ENCODE results near the gene IMPDH1. TPM values are rescaled to one million over a fixed set of nuclear protein-coding genes. Genes with fewer than 3 reads are reported as not detected.

The IMPDH1 gene
- total RNA-seq, 2 experiments from 2014 or later, result 26.5 to 27.0 TPM

DNA sequence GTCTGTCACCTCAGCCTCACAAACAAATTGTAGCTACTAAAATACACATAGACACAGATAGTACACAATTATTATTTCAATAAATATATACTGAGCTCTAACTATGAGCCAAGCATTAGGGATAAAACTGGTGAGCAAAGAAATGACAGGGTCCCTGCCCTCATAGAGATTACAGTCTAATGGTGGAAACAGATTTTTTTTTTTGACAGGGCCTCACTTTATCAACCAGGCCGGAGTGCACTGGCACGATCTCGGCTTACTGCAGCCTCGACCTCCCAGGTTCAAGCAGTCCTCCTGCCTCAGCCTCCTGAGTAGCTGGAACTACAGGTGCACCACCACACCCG, 65.4 kb downstream of the IMPDH1 start:
- Histone ChIP-seq H3K36me3 (ENCODE audit: insufficient read depth, low read length) (peaks cover 1% of the 10 kb centered on the region), H3K27ac (ENCODE audit: low read depth in 1 of 2, low read length in 2 of 2) (no peak overlapping the region), H3K9me3 (ENCODE audit: control insufficient read depth in 1 of 2, insufficient read depth in 1 of 2, low read length in 2 of 2) (no peaks in the 10 kb centered on the region), H3K27me3 (ENCODE audit: control insufficient read depth in 1 of 2, insufficient read depth in 2 of 2, low read length in 2 of 2) (no peaks in the 10 kb centered on the region), H3K4me1 (ENCODE audit: insufficient read depth, low read length) (peaks cover 20% of the 10 kb centered on the region), H3K4me3 (ENCODE audit: low read length) (no peak overlapping the region)
- no peak for TF ChIP-seq CTCF (IDR thresholded peaks at IDR 0.05)
- CTCF ChIA-PET, result interaction anchor here (0.7 to 2.0 kb wide), 6 partner anchors 37 to 711 kb away, joined by 3 to 6 read pairs (median 3); partner anchors contain the start of gene TNPO3
- Mint-ChIP-seq H3K4me3 (peak overlapping the region; percentile 79), H3K27ac (peak overlapping the region; percentile 91), H3K9me3 (no peaks in the 10 kb centered on the region), H3K4me1 (ENCODE audit: low read depth) (peaks cover 47% of the 10 kb centered on the region), H3K27me3 (peaks cover 16% of the 10 kb centered on the region), H3K36me3 (ENCODE audit: low read depth) (peaks cover 30% of the 10 kb centered on the region)
- intact Hi-C loops (cut with DNase I, micrococcal nuclease), result loop anchor here (5.0 to 10.0 kb wide), 9 partner anchors 63 to 1708 kb away; partner anchors contain the start of genes ZC3HC1 (in 2 of the 2), AHCYL2 (in 1 of the 2), ARF5 (in 1 of the 2) and GCC1 (in 1 of the 2)
- POLR2A ChIA-PET, result interaction anchor here (0.5 to 2.3 kb wide), 8 partner anchors 47 to 1707 kb away, joined by 3 to 8 read pairs (median 4); partner anchors contain the start of gene ZC3HC1
- DNase-seq, result no peak
- ATAC-seq (ENCODE audit: poor library complexity), result no peak

- Histone ChIP-seq H3K4me1 (ENCODE audit: insufficient read depth, low read length) (peaks cover 20% of the 10 kb centered on the region), H3K27me3 (ENCODE audit: control insufficient read depth in 1 of 2, insufficient read depth in 2 of 2, low read length in 2 of 2) (no peaks in the 10 kb centered on the region), H3K36me3 (ENCODE audit: insufficient read depth, low read length) (peaks cover 8% of the 10 kb centered on the region), H3K9me3 (ENCODE audit: control insufficient read depth in 1 of 2, insufficient read depth in 1 of 2, low read length in 2 of 2) (no peaks in the 10 kb centered on the region), H3K27ac (ENCODE audit: low read depth in 1 of 2, low read length in 2 of 2) (peak within 1 kb of the TSS; percentile 75 to 79), H3K4me3 (ENCODE audit: low read length) (peak within 1 kb of the TSS; percentile 73)
- Mint-ChIP-seq H3K4me3 (peak within 1 kb of the TSS; percentile 97), H3K27ac (peak within 1 kb of the TSS; percentile 91), H3K36me3 (ENCODE audit: low read depth) (peaks cover 36% of the 10 kb centered on the region), H3K27me3 (peaks cover 10% of the 10 kb centered on the region), H3K9me3 (no peaks in the 10 kb centered on the region), H3K4me1 (ENCODE audit: low read depth) (peaks cover 48% of the 10 kb centered on the region)
- intact Hi-C loops (cut with DNase I, micrococcal nuclease), result loop anchor here (1.0 to 10.0 kb wide), 10 partner anchors 64 to 1709 kb away; partner anchors contain the start of genes ZC3HC1 (in 2 of the 2), AHCYL2 (in 1 of the 2), ARF5 (in 1 of the 2) and GCC1 (in 1 of the 2)
- POLR2A ChIA-PET, result interaction anchor here (0.5 to 2.3 kb wide), 12 partner anchors 14 to 1708 kb away, joined by 3 to 8 read pairs (median 4); partner anchors contain the start of genes ATP6V1F and ZC3HC1
- no peak for TF ChIP-seq CTCF (IDR thresholded peaks at IDR 0.05)
- ATAC-seq (ENCODE audit: poor library complexity) (peak; percentile 94), DNase-seq (peak; percentile 73 to 94 (median 81))
- CTCF ChIA-PET, result interaction anchor here (0.7 to 2.0 kb wide), 7 partner anchors 37 to 711 kb away, joined by 3 to 6 read pairs (median 3); partner anchors contain the start of gene TNPO3
Observed at GRCh38 chr7:128343554-128344430, 66.0 kb downstream of the IMPDH1 start, which contains the start of gene RBM28. Gene RBM28, minus strand, starts transcription at chr7:128343908. Its CDS starts 115 bp downstream, at chr7:128343793.

Other genes starting within 250 kb of the IMPDH1 start
- not detected for gene LEP, start 168.7 kb downstream of the IMPDH1 start, total RNA-seq
- 10 to 100 TPM; 10.1 to 10.5 TPM for gene RBM28, start 66.1 kb downstream of the IMPDH1 start, total RNA-seq
- under 1 TPM; 0.47 to 0.63 TPM for gene PRRT4, start 48.3 kb downstream of the IMPDH1 start, total RNA-seq
- 1 to 10 TPM; 1.7 TPM for gene HILPDA, start 45.9 kb upstream of the IMPDH1 start, total RNA-seq
- 1 to 10 TPM; 7.1 to 8.2 TPM for gene METTL2B, start 66.8 kb upstream of the IMPDH1 start, total RNA-seq